Adrenal gland (tissue), 12 donors: Measurements from ENCODE around the gene TOPORS. TPM values are rescaled to one million over a fixed set of nuclear protein-coding genes. Genes with fewer than 3 reads are reported as not detected.

Experiments
- DNase-seq, 7 donors: peaks; one replicate each; pipeline ENCODE4 v3.0.0-alpha.2; 2019 to 2020
- H3K27ac ChIP-seq, 5 donors: fragments of 200-600 bp; sonication (generic) in 4 of 5; 1 replicate in 3 of 5; 2 replicates in 2 of 5; pipeline versions ENCODE4 v1.5.1 to v1.8.0; 2016 to 2020; ENCODE audit warnings: mild to moderate bottlenecking in 1 of 5
- H3K27me3 ChIP-seq: fragments of 200-600 bp; 2 replicates; pipeline ENCODE4 v1.8.0; 2021
- H3K36me3 ChIP-seq, 2 donors: fragments of 200-600 bp; replicated peaks in 1 of 2; 1 replicate in 1 of 2; 2 replicates in 1 of 2; pipeline versions ENCODE4 v1.5.1 to v1.8.0; 2018 to 2022
- H3K4me1 ChIP-seq, 2 donors: fragments of 200-600 bp; replicated peaks in 1 of 2; 1 replicate in 1 of 2; 2 replicates in 1 of 2; pipeline versions ENCODE4 v1.5.1 to v1.8.0; 2018 to 2021
- H3K4me3 ChIP-seq, 4 donors: fragments of 200-600 bp; sonication (generic) in 3 of 4; one replicate each; pipeline ENCODE4 v1.5.1; 2016 to 2018
- H3K9me3 ChIP-seq, 3 donors: fragments of 200-600 bp; sonication (generic) in 1 of 3; replicated peaks in 1 of 3; 1 replicate in 2 of 3; 2 replicates in 1 of 3; pipeline versions ENCODE4 v1.5.1 to v1.8.0; 2016 to 2021
- CTCF ChIP-seq, 6 experiments: fragments of 450-650 bp in 4 of 6; fragments of 200-600 bp in 2 of 6; sonication (generic) in 1 of 6; IDR thresholded peaks; 1 replicate in 5 of 6; 2 replicates in 1 of 6; pipeline versions ENCODE4 v1.5.1 to v1.8.0; 2016 to 2021; ENCODE audit warnings: antibody characterized with exemption in 6 of 6, mild to moderate bottlenecking in 2 of 6, moderate library complexity in 1 of 6
- POLR2A ChIP-seq, 2 donors: fragments of 450-650 bp; IDR thresholded peaks; one replicate each; pipeline ENCODE4 v1.6.1; 2017; ENCODE audit warnings: antibody characterized with exemption in 2 of 2, mild to moderate bottlenecking in 2 of 2, moderate library complexity in 1 of 2
- WGBS, 4 donors: extraction: QIAGEN DNeasy Blood & Tissue Kit in 2 of 4; methylation state at CpG; one replicate each; pipeline versions ENCODE4 v1.1.5 to v1.1.7; 2013 to 2017; 5-methylcytosine and 5-hydroxymethylcytosine counted together
- intact Hi-C, 2 donors: fragments of 100-400 bp; cut with DNase I; formaldehyde crosslinking; loops; one replicate each; pipeline versions ENCODE4 v1.14.1 to v1.15.0; 2022 to 2023
- polyA plus RNA-seq, 3 donors: library from polyadenylated mRNA; stranded (reverse); fragments of 200-250 nt in 2 of 3; fragments of 350-450 nt in 1 of 3; fragmentation: Illumina TruSeq in 1 of 3; extraction: RNeasy Lipid Tissue Mini Kit (QIAGEN cat#74804) in 1 of 3; gene quantifications; one replicate each; pipeline ENCODE4 v1.2.3, GENCODE V29; 2013 to 2014
- total RNA-seq, 9 donors: library from RNA; depleted of rRNA in 4 of 9; stranded (reverse); fragments of >200 nt in 4 of 9; fragments of 120-200 nt in 1 of 9; fragmentation: NEBNext Ultra II Directional in 1 of 9; extraction: Animal tissue kit (Norgen Biotek cat#: 25700) in 1 of 9; gene quantifications; one replicate each; pipeline versions ENCODE4 v1.1.0 to v1.2.4, GENCODE V29; 2013 to 2023
- donor health status: healthy with polysubstance abuse.
- donor health status: Bipolar disorder and iron deficiency.
- donor health status: DM: yes; HTN: yes; CAD: no.
- donor health status: DM: no; HTN: no; CAD: no.
- donor health status: DM: no; HTN: no; CAD: no.
- donor health status: DM: yes; HTN: yes; CAD: no.

Gene TOPORS
- total and polyA plus RNA-seq, 12 donors = 7.6 to 25.3 (median 15.9) TPM

GRCh38 chr9:32500768-32501167 is 51.6 kb downstream of the TOPORS start:
- Histone ChIP-seq H3K27ac (no peak overlapping the region), H3K4me3 (no peak overlapping the region), H3K27me3 (no peaks in the 10 kb centered on the region), H3K9me3 (no peaks in the 10 kb centered on the region), H3K36me3 (no peaks in the 10 kb centered on the region), H3K4me1 (no peaks in the 10 kb centered on the region)
- no peak for TF ChIP-seq CTCF (IDR thresholded peaks at IDR 0.05)
- TF ChIP-seq POLR2A (IDR thresholded peaks at IDR 0.05) = no peak
- no peak for DNase-seq
- intact Hi-C loops = no loop called here
- WGBS, 4 donors = 73 to 82% (median 75%) methylated on average over 2 of the region's 2 CpGs

- no peaks in the 10 kb centered on the region for H3K36me3 ChIP-seq
- TF ChIP-seq CTCF (IDR thresholded peaks at IDR 0.05) (no peak), POLR2A (IDR thresholded peaks at IDR 0.05) (no peak)
Observed at GRCh38 chr9:32497921-32498320, 54.5 kb downstream of the TOPORS start.

GRCh38 chr9:32490601-32491000 is 61.8 kb downstream of the TOPORS start:
- H3K27ac ChIP-seq = no peak overlapping the region
- no peak for DNase-seq
- 82 to 95% (median 87%) methylated on average over 3 of the region's 3 CpGs for WGBS, 4 donors
- H3K27me3 ChIP-seq = no peaks in the 10 kb centered on the region
- H3K4me3 ChIP-seq = no peak overlapping the region
- intact Hi-C loops = no loop called here
- TF ChIP-seq CTCF (IDR thresholded peaks at IDR 0.05) (no peak), POLR2A (IDR thresholded peaks at IDR 0.05) (no peak)
- H3K4me1 ChIP-seq = no peaks in the 10 kb centered on the region
- H3K9me3 ChIP-seq = no peaks in the 10 kb centered on the region
- peaks cover 0 to 26% of the 10 kb centered on the region in 2 donors for H3K36me3 ChIP-seq

More at GRCh38 chr9:32497921-32498320, 54.5 kb downstream of the TOPORS start:
- Histone ChIP-seq H3K4me3 (no peak overlapping the region), H3K27me3 (no peaks in the 10 kb centered on the region), H3K4me1 (no peaks in the 10 kb centered on the region), H3K27ac (no peak overlapping the region), H3K9me3 (no peaks in the 10 kb centered on the region)
- no peak for DNase-seq
- intact Hi-C loops = no loop called here

Other genes with a start within 250 kb of the TOPORS start
- gene ACO1, start 167.9 kb downstream of the TOPORS start, total RNA-seq = 100 to 1,000 TPM in 5 of 9 donors, 10 to 100 TPM in 4; 71.3 to 130 (median 103) TPM
- gene ACO1, start 167.9 kb downstream of the TOPORS start, polyA plus RNA-seq = 100 to 1,000 TPM in 1 of 3 donors, 10 to 100 TPM in 2; 11.3 to 113 (median 26.0) TPM
- 10 to 100 TPM in 3 of 9 donors, 1 to 10 TPM in 6; 6.3 to 13.2 (median 8.1) TPM for gene RIGI, start 26.4 kb downstream of the TOPORS start, total RNA-seq
- gene RIGI, start 26.4 kb downstream of the TOPORS start, polyA plus RNA-seq = 10 to 100 TPM in 1 of 3 donors, 1 to 10 TPM in 2; 4.4 to 10.9 (median 4.8) TPM
- gene SMIM27, start 259 bp downstream of the TOPORS start, total RNA-seq = 10 to 100 TPM in 6 of 9 donors, 1 to 10 TPM in 3; 2.6 to 34.3 (median 18.8) TPM
- gene SMIM27, start 259 bp downstream of the TOPORS start, polyA plus RNA-seq = 10 to 100 TPM; 16.4 to 17.4 (median 17.2) TPM
- 10 to 100 TPM; 30.5 to 76.9 (median 55.5) TPM for gene NDUFB6, start 20.6 kb upstream of the TOPORS start, total RNA-seq
- gene NDUFB6, start 20.6 kb upstream of the TOPORS start, polyA plus RNA-seq = 10 to 100 TPM; 23.2 to 32.4 (median 31.1) TPM
- not detected for gene TAF1L, start 83.1 kb upstream of the TOPORS start, total RNA-seq
- gene TAF1L, start 83.1 kb upstream of the TOPORS start, polyA plus RNA-seq = under 1 TPM in 1 of 3 donors, not detected in 2; 0.04 TPM
- under 1 TPM in 1 of 9 donors, not detected in 8; under 0.01 TPM for gene TMEM215, start 231.0 kb upstream of the TOPORS start, total RNA-seq
- gene TMEM215, start 231.0 kb upstream of the TOPORS start, polyA plus RNA-seq = under 1 TPM in 1 of 3 donors, not detected in 2; 0.03 TPM